HepG2 (cell line): ENCODE measurements around the gene OPRL1. TPM values are rescaled to one million over a fixed set of nuclear protein-coding genes. Genes with fewer than 3 reads are reported as not detected.
A peak's percentile ranks its signal among the peaks of the same experiment; 100 is the strongest.

Source experiments
- ATF6 ChIP-seq: sonication (generic); formaldehyde crosslinking; conservative IDR thresholded peaks from 2 replicates; pipeline ENCODE4 v1.4.0; 2020; ENCODE audit warnings: missing genetic modification reagents
- CBFB ChIP-seq: sonication (generic); formaldehyde crosslinking; IDR thresholded peaks from 2 replicates; pipeline ENCODE4 v1.4.0; 2020; ENCODE audit warnings: missing genetic modification reagents
- DMAP1 ChIP-seq: IDR thresholded peaks from 2 replicates; pipeline ENCODE4 v1.6.1; 2016
- ELF3 ChIP-seq: IDR thresholded peaks from 2 replicates; pipeline ENCODE4 v1.6.1; 2016; ENCODE audit warnings: missing genetic modification reagents, missing compliant biosample characterization
- GATAD1 ChIP-seq: IDR thresholded peaks from 2 replicates; pipeline ENCODE4 v1.6.1; 2016; ENCODE audit warnings: missing genetic modification reagents, missing compliant biosample characterization
- GMEB1 ChIP-seq: sonication (generic); formaldehyde crosslinking; IDR thresholded peaks from 2 replicates; pipeline ENCODE4 v1.5.1; 2020; ENCODE audit warnings: missing genetic modification reagents, mild to moderate bottlenecking, borderline replicate concordance
- HNF1B ChIP-seq: sonication (generic); formaldehyde crosslinking; IDR thresholded peaks from 2 replicates; pipeline ENCODE4 v1.5.1; 2020; ENCODE audit warnings: mild to moderate bottlenecking, moderate library complexity, missing genetic modification reagents
- KLF13 ChIP-seq: sonication (generic); formaldehyde crosslinking; IDR thresholded peaks from 2 replicates; pipeline ENCODE4 v1.4.0; 2020; ENCODE audit warnings: mild to moderate bottlenecking, missing genetic modification reagents
- MAF1 ChIP-seq: sonication (generic); formaldehyde crosslinking; IDR thresholded peaks from 2 replicates; pipeline ENCODE4 v1.5.0; 2020; ENCODE audit warnings: missing genetic modification reagents, borderline replicate concordance
- MED13 ChIP-seq: sonication (generic); formaldehyde crosslinking; IDR thresholded peaks from 2 replicates; pipeline ENCODE4 v1.5.0; 2020; ENCODE audit warnings: missing genetic modification reagents
- NCOA2 ChIP-seq: sonication (generic); formaldehyde crosslinking; IDR thresholded peaks from 2 replicates; pipeline ENCODE4 v1.8.0; 2022; ENCODE audit warnings: inconsistent platforms
- PHF21A ChIP-seq: sonication (generic); formaldehyde crosslinking; IDR thresholded peaks from 2 replicates; pipeline ENCODE4 v1.5.0; 2020; ENCODE audit warnings: mild to moderate bottlenecking, missing genetic modification reagents
- RXRB ChIP-seq: IDR thresholded peaks from 2 replicates; pipeline ENCODE4 v1.6.1; 2016; ENCODE audit warnings: borderline replicate concordance, missing genetic modification reagents, missing compliant biosample characterization
- SKIL ChIP-seq: sonication (generic); formaldehyde crosslinking; IDR thresholded peaks from 2 replicates; pipeline ENCODE4 v1.8.0; 2022; ENCODE audit warnings: missing genetic modification reagents, mild to moderate bottlenecking, moderate library complexity, borderline replicate concordance
- THAP11 ChIP-seq: IDR thresholded peaks from 2 replicates; pipeline ENCODE4 v1.6.1; 2016; ENCODE audit warnings: missing biosample characterization, missing genetic modification reagents
- ZBTB43 ChIP-seq: sonication (generic); formaldehyde crosslinking; conservative IDR thresholded peaks from 2 replicates; pipeline ENCODE4 v1.4.0; 2020; ENCODE audit warnings: missing genetic modification reagents
- ZFP37 ChIP-seq: sonication (generic); formaldehyde crosslinking; IDR thresholded peaks from 2 replicates; pipeline ENCODE4 v1.4.0; 2020; ENCODE audit warnings: missing genetic modification reagents, borderline replicate concordance
- ZFX ChIP-seq: sonication (generic); formaldehyde crosslinking; IDR thresholded peaks from 2 replicates; pipeline ENCODE4 v1.4.0; 2020; ENCODE audit warnings: mild to moderate bottlenecking, low read depth, missing genetic modification reagents, moderate library complexity
- ZNF138 ChIP-seq: sonication (generic); formaldehyde crosslinking; IDR thresholded peaks from 2 replicates; pipeline ENCODE4 v1.5.0; 2020; ENCODE audit warnings: mild to moderate bottlenecking, low read depth, missing genetic modification reagents
- ZNF777 ChIP-seq: sonication (generic); formaldehyde crosslinking; IDR thresholded peaks from 2 replicates; pipeline ENCODE4 v1.4.0; 2020; ENCODE audit warnings: missing genetic modification reagents
- ZNF781 ChIP-seq: sonication (generic); formaldehyde crosslinking; IDR thresholded peaks from 2 replicates; pipeline ENCODE4 v1.5.1; 2020; ENCODE audit warnings: borderline replicate concordance, mild to moderate bottlenecking, missing genetic modification reagents; ENCODE audit errors: not compliant biosample characterization
- polyA plus RNA-seq, 8 experiments: library from polyadenylated mRNA; depleted of rRNA in 3 of 8; stranded (reverse) in 7 of 8; unstranded in 1 of 8; fragments of >200 nt; fragmentation: Illumina TruSeq in 4 of 8; extraction: Trizol in 4 of 8; gene quantifications; 2 replicates each; pipeline versions ENCODE4 v1.2.1 to v1.2.3, GENCODE V29; 2011 to 2016; ENCODE audit warnings: low read depth in 4 of 8, missing spikeins in 1 of 8, mixed read lengths in 1 of 8; ENCODE audit not compliant: insufficient read depth in 1 of 8
- total RNA-seq, 5 experiments: library from RNA; depleted of rRNA; stranded (reverse); fragments of >200 nt; fragmentation: Illumina TruSeq; extraction: Trizol; gene quantifications; 2 replicates each; pipeline ENCODE4 v1.2.3, GENCODE V29; 2016; ENCODE audit warnings: low read depth in 1 of 5

The OPRL1 gene
- total and polyA plus RNA-seq, 2 of the 13 experiments (the other 11 are each of a cell fraction or from before 2014, with no cell fraction given) = 0.35 to 0.71 TPM

- TF ChIP-seq ZFX (0 out of 2 replicates have a peak, but pooled peaks have one; percentile 13), HNF1B (CRISPR knock-in tag) (peak; percentile 26; the same call in 1 of the 2 replicates), ZBTB43 (CRISPR knock-in tag) (0 out of 2 replicates have a peak, but pooled peaks have one; percentile 32), CBFB (CRISPR knock-in tag) (0 out of 2 replicates have a peak, but pooled peaks have one; percentile 31), MAF1 (CRISPR knock-in tag) (0 out of 2 replicates have a peak, but pooled peaks have one; percentile 39), ZNF781 (CRISPR knock-in tag) (peak; percentile 51), GATAD1 (CRISPR knock-in tag) (0 out of 2 replicates have a peak, but pooled peaks have one; percentile 18), ZFP37 (CRISPR knock-in tag) (0 out of 2 replicates have a peak, but pooled peaks have one; percentile 28), THAP11 (peak; percentile 52; the same call in 1 of the 2 replicates), GMEB1 (CRISPR knock-in tag) (no peak), KLF13 (CRISPR knock-in tag) (no peak), ATF6 (CRISPR knock-in tag) (no peak), ZNF138 (CRISPR knock-in tag) (no peak), DMAP1 (CRISPR knock-in tag) (0 out of 2 replicates have a peak, but pooled peaks have one; percentile 16), PHF21A (CRISPR knock-in tag) (0 out of 2 replicates have a peak, but pooled peaks have one; percentile 17), ZNF777 (CRISPR knock-in tag) (peak; percentile 86), MED13 (peak; percentile 40; the same call in 1 of the 2 replicates), NCOA2 (CRISPR knock-in tag) (0 out of 2 replicates have a peak, but pooled peaks have one; percentile 61), ELF3 (CRISPR knock-in tag) (0 out of 2 replicates have a peak, but pooled peaks have one; percentile 16), RXRB (CRISPR knock-in tag) (peak; percentile 83), SKIL (CRISPR knock-in tag) (peak; percentile 93)
Observed at GRCh38 chr20:64082126-64082731, 2.3 kb downstream of the OPRL1 start (continued).
